ENCODE data around the gene ZRANB2.

DNA sequence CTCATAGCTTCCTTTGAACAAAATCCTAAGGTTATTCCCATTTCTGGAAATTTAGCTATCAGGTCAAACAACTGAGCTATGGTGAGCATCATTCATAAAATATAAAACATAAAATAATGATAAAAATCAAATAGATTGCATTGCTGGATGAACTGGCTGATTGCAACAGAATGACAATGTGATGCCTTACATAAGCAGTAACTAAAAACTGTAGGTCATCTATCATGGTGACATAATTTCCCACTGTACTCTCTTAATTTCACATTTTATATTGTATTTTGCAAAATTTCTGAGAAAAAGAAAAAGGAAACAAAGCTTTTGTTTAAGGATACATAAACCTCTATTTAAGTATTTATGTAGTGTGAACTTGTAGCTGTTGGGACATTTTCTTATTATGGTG is 37.8 kb downstream of the ZRANB2 start:
- TF ChIP-seq CEBPB (IDR thresholded peaks at IDR 0.05; ENCODE audit: low read depth) (no peak), YY1 (IDR thresholded peaks at IDR 0.05; ENCODE audit: extremely low read depth, insufficient replicate concordance, low read depth, low read length) (no peak), POLR2A (IDR thresholded peaks at IDR 0.05; ENCODE audit: borderline replicate concordance, extremely low read depth, insufficient read depth, insufficient read length) (no peak)
- TF ChIP-seq, protein P1, sequence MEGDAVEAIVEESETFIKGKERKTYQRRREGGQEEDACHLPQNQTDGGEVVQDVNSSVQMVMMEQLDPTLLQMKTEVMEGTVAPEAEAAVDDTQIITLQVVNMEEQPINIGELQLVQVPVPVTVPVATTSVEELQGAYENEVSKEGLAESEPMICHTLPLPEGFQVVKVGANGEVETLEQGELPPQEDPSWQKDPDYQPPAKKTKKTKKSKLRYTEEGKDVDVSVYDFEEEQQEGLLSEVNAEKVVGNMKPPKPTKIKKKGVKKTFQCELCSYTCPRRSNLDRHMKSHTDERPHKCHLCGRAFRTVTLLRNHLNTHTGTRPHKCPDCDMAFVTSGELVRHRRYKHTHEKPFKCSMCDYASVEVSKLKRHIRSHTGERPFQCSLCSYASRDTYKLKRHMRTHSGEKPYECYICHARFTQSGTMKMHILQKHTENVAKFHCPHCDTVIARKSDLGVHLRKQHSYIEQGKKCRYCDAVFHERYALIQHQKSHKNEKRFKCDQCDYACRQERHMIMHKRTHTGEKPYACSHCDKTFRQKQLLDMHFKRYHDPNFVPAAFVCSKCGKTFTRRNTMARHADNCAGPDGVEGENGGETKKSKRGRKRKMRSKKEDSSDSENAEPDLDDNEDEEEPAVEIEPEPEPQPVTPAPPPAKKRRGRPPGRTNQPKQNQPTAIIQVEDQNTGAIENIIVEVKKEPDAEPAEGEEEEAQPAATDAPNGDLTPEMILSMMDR (IDR thresholded peaks at IDR 0.05 in 2 of 3, conservative IDR thresholded peaks at IDR 0.05 in 1 of 3; ENCODE audit: borderline replicate concordance in 1 of 3, insufficient read depth in 1 of 3, low read depth in 2 of 3, low read length in 2 of 3), result no peak
